HG03521 (cell line): ENCODE measurements around the gene SH3GL1.
A peak's percentile ranks its signal among the peaks of the same experiment; 100 is the strongest.
"Not testable (repeated sequence)": the region's sequence is repeated elsewhere in the genome, so short reads cannot be mapped to it uniquely, and the experiment has no call there.

ENCODE experiments used
- ATAC-seq: cut with Tn5 transposase; IDR thresholded peaks from one replicate; pipeline ENCODE4 v1.9.1; 2021; ENCODE audit warnings: mild to moderate bottlenecking, moderate library complexity; ENCODE audit not compliant: unreplicated experiment

SH3GL1 gene

GRCh38 chr19:4347521-4347920, 52.8 kb downstream of the SH3GL1 start:
- ATAC-seq, result no peak

- no peak for ATAC-seq
These were observed 54.3 kb downstream of the SH3GL1 start for GRCh38 chr19:4346020-4346383.

- no peak for ATAC-seq
These were observed 54.9 kb downstream of the SH3GL1 start for GRCh38 chr19:4345342-4346019.

GRCh38 chr19:4343370-4344307, 56.7 kb downstream of the SH3GL1 start, which contains the start of gene MPND:
Gene MPND (plus strand): TSS chr19:4343562. CDS start chr19:4343594, 32 bp downstream.
- ATAC-seq, result peak; percentile 53

GRCh38 chr19:4342615-4343369, 57.6 kb downstream of the SH3GL1 start:
- ATAC-seq, result peak; percentile 79

- ATAC-seq, result no peak
These were observed 58.1 kb downstream of the SH3GL1 start for GRCh38 chr19:4342314-4342614.

GRCh38 chr19:4338441-4339355, 61.6 kb downstream of the SH3GL1 start, which contains the start of gene STAP2:
Gene STAP2 (minus strand): TSS chr19:4338827. CDS start chr19:4338753, 74 bp downstream.
- no peak for ATAC-seq

GRCh38 chr19:4337906-4338440, 62.4 kb downstream of the SH3GL1 start:
- ATAC-seq, result no peak

- no peak for ATAC-seq
These were observed 65.3 kb downstream of the SH3GL1 start for GRCh38 chr19:4334929-4335570.

- ATAC-seq, result no peak
These were observed 70.5 kb downstream of the SH3GL1 start for GRCh38 chr19:4329858-4330257.

GRCh38 chr19:4328991-4329681, 71.2 kb downstream of the SH3GL1 start:
- ATAC-seq, result not testable (repeated sequence)

GRCh38 chr19:4328243-4328990, 71.9 kb downstream of the SH3GL1 start:
- ATAC-seq, result peak; percentile 80

GRCh38 chr19:4327877-4328242, 72.5 kb downstream of the SH3GL1 start:
- ATAC-seq, result no peak

GRCh38 chr19:4327252-4327876, 73.0 kb downstream of the SH3GL1 start:
- ATAC-seq, result no peak

GRCh38 chr19:4326837-4327251, 73.5 kb downstream of the SH3GL1 start:
- no peak for ATAC-seq

- ATAC-seq, result no peak
These were observed 74.0 kb downstream of the SH3GL1 start for GRCh38 chr19:4326215-4326836.

- no peak for ATAC-seq
These were observed 76.1 kb downstream of the SH3GL1 start for GRCh38 chr19:4324228-4324627.
